ENCODE measurements around the gene PITPNM1.

DNA sequence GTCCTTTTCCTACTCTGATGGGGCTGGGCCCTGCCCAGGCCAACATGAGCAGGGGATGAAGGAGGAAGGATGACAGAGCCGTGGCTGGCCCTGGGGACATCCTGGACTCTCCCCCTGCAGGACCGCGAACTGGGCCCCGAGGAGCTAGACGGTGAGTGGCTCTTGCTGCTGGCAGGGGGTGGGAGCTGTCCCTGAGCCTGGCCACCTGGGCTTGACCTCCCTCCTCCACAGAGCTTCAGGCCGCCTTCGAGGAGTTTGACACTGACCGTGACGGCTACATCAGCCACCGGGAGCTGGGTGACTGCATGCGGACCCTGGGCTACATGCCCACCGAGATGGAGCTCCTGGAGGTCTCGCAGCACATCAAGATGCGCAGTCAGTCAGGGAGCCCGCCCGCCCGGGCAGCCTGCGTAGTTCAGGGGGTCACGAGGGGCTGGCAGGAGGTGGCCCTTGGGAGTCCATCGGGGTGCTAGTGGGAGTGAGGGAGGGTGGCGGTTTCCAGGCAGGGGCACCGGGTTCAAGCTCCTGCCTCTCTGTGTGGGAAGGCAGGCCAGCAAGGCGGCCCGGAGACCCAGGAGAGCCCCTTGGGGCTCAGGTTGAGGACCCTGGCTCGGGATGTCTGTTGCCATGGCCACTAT, 49.0 kb downstream of the PITPNM1 start:
- TF ChIP-seq EZH2 (IDR thresholded peaks at IDR 0.05; ENCODE audit: borderline replicate concordance, low read depth, low read length, poor library complexity, severe bottlenecking), result no peak
- TF ChIP-seq, protein P1, sequence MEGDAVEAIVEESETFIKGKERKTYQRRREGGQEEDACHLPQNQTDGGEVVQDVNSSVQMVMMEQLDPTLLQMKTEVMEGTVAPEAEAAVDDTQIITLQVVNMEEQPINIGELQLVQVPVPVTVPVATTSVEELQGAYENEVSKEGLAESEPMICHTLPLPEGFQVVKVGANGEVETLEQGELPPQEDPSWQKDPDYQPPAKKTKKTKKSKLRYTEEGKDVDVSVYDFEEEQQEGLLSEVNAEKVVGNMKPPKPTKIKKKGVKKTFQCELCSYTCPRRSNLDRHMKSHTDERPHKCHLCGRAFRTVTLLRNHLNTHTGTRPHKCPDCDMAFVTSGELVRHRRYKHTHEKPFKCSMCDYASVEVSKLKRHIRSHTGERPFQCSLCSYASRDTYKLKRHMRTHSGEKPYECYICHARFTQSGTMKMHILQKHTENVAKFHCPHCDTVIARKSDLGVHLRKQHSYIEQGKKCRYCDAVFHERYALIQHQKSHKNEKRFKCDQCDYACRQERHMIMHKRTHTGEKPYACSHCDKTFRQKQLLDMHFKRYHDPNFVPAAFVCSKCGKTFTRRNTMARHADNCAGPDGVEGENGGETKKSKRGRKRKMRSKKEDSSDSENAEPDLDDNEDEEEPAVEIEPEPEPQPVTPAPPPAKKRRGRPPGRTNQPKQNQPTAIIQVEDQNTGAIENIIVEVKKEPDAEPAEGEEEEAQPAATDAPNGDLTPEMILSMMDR (conservative IDR thresholded peaks at IDR 0.05; ENCODE audit: low read depth, low read length), result no peak

Data from A673 (cell line).